Measurements from ENCODE around the gene FGB. TPM values are rescaled to one million over a fixed set of nuclear protein-coding genes. Genes with fewer than 3 reads are reported as not detected.

The FGB gene
- total and polyA plus RNA-seq, 2 experiments from 2014 or later, result not detected

- Histone ChIP-seq H3K36me3 (ENCODE audit: insufficient read depth) (no peaks in the 10 kb centered on the region), H3K4me1 (ENCODE audit: insufficient read depth) (no peaks in the 10 kb centered on the region), H3K79me2 (replicated peaks; ENCODE audit: insufficient read depth) (no peaks in the 10 kb centered on the region), H3K4me3 (no peak overlapping the region), H3K9me2 (ENCODE audit: insufficient read depth) (no peaks in the 10 kb centered on the region; the same call in 1 of the 2 replicates), H2AFZ (no peak overlapping the region), H4K20me1 (replicated peaks; ENCODE audit: insufficient read depth) (no peaks in the 10 kb centered on the region), H3K4me2 (no peak overlapping the region), H3K27me3 (ENCODE audit: insufficient read depth) (no peaks in the 10 kb centered on the region), H3F3A (replicated peaks; ENCODE audit: low read depth) (no peaks in the 10 kb centered on the region), H3K27ac (ENCODE audit: low read depth) (no peak overlapping the region)
- H3K27ac Mint-ChIP-seq, result no peak overlapping the region
- H3K27me3 Mint-ChIP-seq (ENCODE audit: insufficient read depth, low read depth, poor library complexity), result peaks cover 3% of the 10 kb centered on the region
- H3K4me1 Mint-ChIP-seq, result no peaks in the 10 kb centered on the region
- H3K4me3 Mint-ChIP-seq, result no peak overlapping the region
- no peak for TF ChIP-seq NANOG (IDR thresholded peaks at IDR 0.05; ENCODE audit: borderline replicate concordance)
- TF ChIP-seq ZNF331 (CRISPR knock-in tag; IDR thresholded peaks at IDR 0.05; ENCODE audit: low read depth), result no peak
- no peak for TF ChIP-seq ZNF462 (CRISPR knock-in tag; IDR thresholded peaks at IDR 0.05)
- TF ChIP-seq EZH2phosphoT487 (IDR thresholded peaks at IDR 0.05; ENCODE audit: unreplicated experiment), result no peak
- TF ChIP-seq ETS1 (IDR thresholded peaks at IDR 0.05), result no peak
- TF ChIP-seq JUNB (IDR thresholded peaks at IDR 0.05; ENCODE audit: unreplicated experiment), result no peak
- TF ChIP-seq CREB1 (CRISPR knock-in tag; IDR thresholded peaks at IDR 0.05; ENCODE audit: low read depth), result no peak
- no peak for TF ChIP-seq STAT1 (IDR thresholded peaks at IDR 0.05; ENCODE audit: unreplicated experiment)
- no peak for TF ChIP-seq POLR2AphosphoS5 (IDR thresholded peaks at IDR 0.05; ENCODE audit: low read depth)
- TF ChIP-seq EZH2 (IDR thresholded peaks at IDR 0.05; ENCODE audit: low read depth, unreplicated experiment), result no peak
- TF ChIP-seq, protein P1, sequence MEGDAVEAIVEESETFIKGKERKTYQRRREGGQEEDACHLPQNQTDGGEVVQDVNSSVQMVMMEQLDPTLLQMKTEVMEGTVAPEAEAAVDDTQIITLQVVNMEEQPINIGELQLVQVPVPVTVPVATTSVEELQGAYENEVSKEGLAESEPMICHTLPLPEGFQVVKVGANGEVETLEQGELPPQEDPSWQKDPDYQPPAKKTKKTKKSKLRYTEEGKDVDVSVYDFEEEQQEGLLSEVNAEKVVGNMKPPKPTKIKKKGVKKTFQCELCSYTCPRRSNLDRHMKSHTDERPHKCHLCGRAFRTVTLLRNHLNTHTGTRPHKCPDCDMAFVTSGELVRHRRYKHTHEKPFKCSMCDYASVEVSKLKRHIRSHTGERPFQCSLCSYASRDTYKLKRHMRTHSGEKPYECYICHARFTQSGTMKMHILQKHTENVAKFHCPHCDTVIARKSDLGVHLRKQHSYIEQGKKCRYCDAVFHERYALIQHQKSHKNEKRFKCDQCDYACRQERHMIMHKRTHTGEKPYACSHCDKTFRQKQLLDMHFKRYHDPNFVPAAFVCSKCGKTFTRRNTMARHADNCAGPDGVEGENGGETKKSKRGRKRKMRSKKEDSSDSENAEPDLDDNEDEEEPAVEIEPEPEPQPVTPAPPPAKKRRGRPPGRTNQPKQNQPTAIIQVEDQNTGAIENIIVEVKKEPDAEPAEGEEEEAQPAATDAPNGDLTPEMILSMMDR (conservative IDR thresholded peaks at IDR 0.05; ENCODE audit: low read depth in 2 of 2), result no peak
- no peak for TF ChIP-seq ZNF114 (CRISPR knock-in tag; IDR thresholded peaks at IDR 0.05)
- no peak for TF ChIP-seq REST (IDR thresholded peaks at IDR 0.05; ENCODE audit: unreplicated experiment)
- no peaks in the 10 kb centered on the region for H3K9me3 Mint-ChIP-seq
- no peaks in the 10 kb centered on the region for H3K36me3 Mint-ChIP-seq (ENCODE audit: low read depth)
- DNase-seq (ENCODE audit: low spot score) (no peak), ATAC-seq (no peak)
Observed at GRCh38 chr4:154582723-154583122, 19.9 kb downstream of the FGB start.

Measured in GM23338 (cell line).